Measurements from ENCODE around the gene HPCAL1.
"Not testable (repeated sequence)": the region's sequence is repeated elsewhere in the genome, so short reads cannot be mapped to it uniquely, and the experiment has no call there.

The HPCAL1 gene

DNA sequence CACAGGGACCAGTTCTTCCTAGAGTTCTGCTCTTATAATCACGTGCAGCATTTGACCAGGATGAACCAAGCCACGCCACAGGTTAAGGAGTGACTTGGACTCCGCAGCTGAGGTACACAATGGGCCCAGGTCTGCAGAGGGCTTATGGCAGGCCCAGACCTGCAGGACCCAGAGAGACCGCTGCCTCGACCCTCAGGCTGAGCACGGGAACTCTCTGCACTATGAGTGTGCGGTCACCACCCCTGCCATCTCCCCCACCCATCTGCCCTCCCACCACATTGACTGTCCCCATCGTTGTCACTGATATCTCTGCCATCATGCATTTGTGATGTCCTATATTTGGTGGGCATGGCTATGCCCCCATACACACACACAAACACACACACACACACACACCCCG is 45.7 kb upstream of the HPCAL1 start:
- no peak overlapping the region for H3K4me3 ChIP-seq (ENCODE audit: low read depth, low read length)
- no peak for TF ChIP-seq CTCF (IDR thresholded peaks at IDR 0.05; ENCODE audit: low read depth, low read length)

GRCh38 chr2:10257500-10258147 is 45.1 kb upstream of the HPCAL1 start:
- no peak overlapping the region for H3K4me3 ChIP-seq (ENCODE audit: low read depth, low read length)
- TF ChIP-seq CTCF (IDR thresholded peaks at IDR 0.05; ENCODE audit: low read depth, low read length) = no peak

GRCh38 chr2:10258326-10258725 is 44.4 kb upstream of the HPCAL1 start:
- no peak overlapping the region for H3K4me3 ChIP-seq (ENCODE audit: low read depth, low read length)
- TF ChIP-seq CTCF (IDR thresholded peaks at IDR 0.05; ENCODE audit: low read depth, low read length) = no peak

GRCh38 chr2:10258726-10259125 is 44.0 kb upstream of the HPCAL1 start:
- TF ChIP-seq CTCF (IDR thresholded peaks at IDR 0.05; ENCODE audit: low read depth, low read length) = no peak
- no peak overlapping the region for H3K4me3 ChIP-seq (ENCODE audit: low read depth, low read length)

DNA sequence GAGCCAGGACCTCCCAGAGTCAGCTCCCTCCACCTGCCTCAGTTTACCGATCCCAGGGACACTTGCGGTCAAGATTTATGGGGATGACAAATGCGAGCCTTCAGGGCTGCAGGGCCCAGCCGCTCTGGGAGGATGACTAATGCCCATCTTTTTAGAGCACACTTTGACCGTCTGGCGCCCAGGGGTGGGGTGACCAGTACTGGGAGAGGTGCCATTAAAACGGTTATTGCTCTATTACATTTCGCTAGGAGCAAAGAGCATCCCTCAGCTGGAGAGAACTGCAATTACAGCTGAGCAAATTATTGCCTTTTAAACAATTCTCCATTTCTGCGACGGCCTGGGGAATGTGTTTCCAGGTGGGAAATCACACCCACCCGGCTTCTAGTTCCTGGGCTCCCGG is 42.6 kb upstream of the HPCAL1 start:
- H3K4me3 ChIP-seq (ENCODE audit: low read depth, low read length) = no peak overlapping the region
- no peak for TF ChIP-seq CTCF (IDR thresholded peaks at IDR 0.05; ENCODE audit: low read depth, low read length)

DNA sequence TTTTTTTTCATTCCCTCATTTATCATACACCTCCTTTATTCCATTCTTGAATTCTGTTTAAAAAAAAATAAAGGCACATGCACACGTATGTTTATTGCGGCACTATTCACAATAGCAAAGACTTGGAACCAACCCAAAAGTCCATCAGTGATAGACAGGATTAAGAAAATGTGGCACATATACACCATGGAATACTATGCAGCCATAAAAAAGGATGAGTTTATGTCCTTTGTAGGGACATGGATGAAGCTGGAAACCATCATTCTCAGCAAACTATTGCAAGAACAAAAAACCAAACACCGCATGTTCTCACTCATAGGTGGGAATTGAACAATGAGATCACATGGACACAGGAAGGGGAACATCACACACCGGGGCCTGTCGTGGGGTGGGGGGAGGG is 39.2 kb upstream of the HPCAL1 start:
- not testable (repeated sequence) for H3K4me3 ChIP-seq (ENCODE audit: low read depth, low read length)

GRCh38 chr2:10264506-10265328 is 38.0 kb upstream of the HPCAL1 start:
- no peak overlapping the region for H3K4me3 ChIP-seq (ENCODE audit: low read depth, low read length)
- TF ChIP-seq CTCF (IDR thresholded peaks at IDR 0.05; ENCODE audit: low read depth, low read length) = no peak

All from WI38 (cell line).